ENCODE measurements around the gene EDC4.
"Not testable (repeated sequence)": the region's sequence is repeated elsewhere in the genome, so short reads cannot be mapped to it uniquely, and the experiment has no call there.

The EDC4 gene

GRCh38 chr16:67861877-67862276, 11.0 kb upstream of the EDC4 start:
- no peak overlapping the region for H3K4me3 ChIP-seq (replicated peaks in 1 of 2; ENCODE audit: low read depth in 2 of 2, low read length in 2 of 2)
- TF ChIP-seq, protein P1, sequence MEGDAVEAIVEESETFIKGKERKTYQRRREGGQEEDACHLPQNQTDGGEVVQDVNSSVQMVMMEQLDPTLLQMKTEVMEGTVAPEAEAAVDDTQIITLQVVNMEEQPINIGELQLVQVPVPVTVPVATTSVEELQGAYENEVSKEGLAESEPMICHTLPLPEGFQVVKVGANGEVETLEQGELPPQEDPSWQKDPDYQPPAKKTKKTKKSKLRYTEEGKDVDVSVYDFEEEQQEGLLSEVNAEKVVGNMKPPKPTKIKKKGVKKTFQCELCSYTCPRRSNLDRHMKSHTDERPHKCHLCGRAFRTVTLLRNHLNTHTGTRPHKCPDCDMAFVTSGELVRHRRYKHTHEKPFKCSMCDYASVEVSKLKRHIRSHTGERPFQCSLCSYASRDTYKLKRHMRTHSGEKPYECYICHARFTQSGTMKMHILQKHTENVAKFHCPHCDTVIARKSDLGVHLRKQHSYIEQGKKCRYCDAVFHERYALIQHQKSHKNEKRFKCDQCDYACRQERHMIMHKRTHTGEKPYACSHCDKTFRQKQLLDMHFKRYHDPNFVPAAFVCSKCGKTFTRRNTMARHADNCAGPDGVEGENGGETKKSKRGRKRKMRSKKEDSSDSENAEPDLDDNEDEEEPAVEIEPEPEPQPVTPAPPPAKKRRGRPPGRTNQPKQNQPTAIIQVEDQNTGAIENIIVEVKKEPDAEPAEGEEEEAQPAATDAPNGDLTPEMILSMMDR (IDR thresholded peaks at IDR 0.05; ENCODE audit: low read depth, low read length), result no peak
- DNase-seq (ENCODE audit: low read depth in 2 of 2), result no peak

- H3K4me3 ChIP-seq (replicated peaks in 1 of 2; ENCODE audit: low read depth in 2 of 2, low read length in 2 of 2), result peak overlapping the region in 1 of 2 donors; percentile 0
- TF ChIP-seq, protein P1 (IDR thresholded peaks at IDR 0.05; ENCODE audit: low read depth, low read length), result no peak
- peak; percentile 79 to 90 for DNase-seq (ENCODE audit: low read depth in 2 of 2)
Measured at GRCh38 chr16:67862623-67863583, 9.9 kb upstream of the EDC4 start.

GRCh38 chr16:67864044-67864443, 8.8 kb upstream of the EDC4 start:
- DNase-seq (ENCODE audit: low read depth in 2 of 2); H3K4me3 ChIP-seq (replicated peaks in 1 of 2; ENCODE audit: low read depth in 2 of 2, low read length in 2 of 2): not testable (repeated sequence)

GRCh38 chr16:67864594-67864993, 8.3 kb upstream of the EDC4 start:
- no peak overlapping the region for H3K4me3 ChIP-seq (replicated peaks in 1 of 2; ENCODE audit: low read depth in 2 of 2, low read length in 2 of 2)
- TF ChIP-seq, protein P1 (IDR thresholded peaks at IDR 0.05; ENCODE audit: low read depth, low read length), result no peak
- DNase-seq (ENCODE audit: low read depth in 2 of 2), result no peak

DNA sequence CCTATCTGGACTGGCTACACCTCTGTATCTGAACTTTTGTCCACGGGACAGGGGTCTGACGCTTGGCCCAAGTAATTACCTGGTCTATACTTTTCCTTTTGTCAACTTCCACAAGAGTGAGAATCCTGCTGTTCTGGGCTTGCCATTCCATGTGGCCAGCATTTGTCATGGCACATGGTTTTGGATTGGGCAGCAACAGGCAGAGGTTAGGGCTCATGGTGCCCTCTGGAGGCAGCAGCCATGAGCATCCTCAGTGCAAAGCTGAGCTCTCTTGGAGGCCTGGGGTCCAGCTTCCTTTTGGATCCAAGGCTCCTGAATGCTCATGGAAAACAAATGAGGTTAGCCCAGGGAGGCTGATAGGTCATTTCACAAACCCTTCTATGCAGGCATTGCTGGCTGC, 7.5 kb upstream of the EDC4 start:
- TF ChIP-seq, protein P1 (IDR thresholded peaks at IDR 0.05; ENCODE audit: low read depth, low read length), result peak; percentile 55
- DNase-seq (ENCODE audit: low read depth in 2 of 2), result peak; percentile 55 to 56
- H3K4me3 ChIP-seq (replicated peaks in 1 of 2; ENCODE audit: low read depth in 2 of 2, low read length in 2 of 2), result no peak overlapping the region

- H3K4me3 ChIP-seq (replicated peaks in 1 of 2; ENCODE audit: low read depth in 2 of 2, low read length in 2 of 2), result no peak overlapping the region
- TF ChIP-seq, protein P1 (IDR thresholded peaks at IDR 0.05; ENCODE audit: low read depth, low read length), result no peak
- DNase-seq (ENCODE audit: low read depth in 2 of 2), result no peak
Measured at GRCh38 chr16:67868290-67868689, 4.6 kb upstream of the EDC4 start.

DNA sequence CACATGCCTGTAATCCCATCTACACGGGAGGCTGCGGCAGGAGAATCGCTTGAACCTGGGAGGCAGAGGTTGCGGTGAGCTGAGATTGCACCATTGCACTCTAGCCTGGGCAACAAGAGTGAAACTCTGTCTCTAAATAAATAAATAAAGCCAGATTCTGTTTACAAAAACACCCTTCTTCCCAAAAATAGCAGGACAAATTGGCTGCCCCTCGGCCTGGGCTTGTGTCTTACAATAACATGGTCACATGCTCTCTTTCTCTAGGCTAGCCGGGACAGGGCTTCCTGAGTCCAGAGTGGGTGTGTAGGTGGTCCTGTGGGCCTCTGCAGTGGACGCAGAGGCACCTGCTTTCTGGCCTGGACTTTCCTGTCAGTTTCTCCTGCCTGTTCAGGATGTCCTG, 3.2 kb upstream of the EDC4 start:
- no peak overlapping the region for H3K4me3 ChIP-seq (replicated peaks in 1 of 2; ENCODE audit: low read depth in 2 of 2, low read length in 2 of 2)
- TF ChIP-seq, protein P1 (IDR thresholded peaks at IDR 0.05; ENCODE audit: low read depth, low read length), result no peak
- no peak for DNase-seq (ENCODE audit: low read depth in 2 of 2)

Measured in cardiac fibroblast (primary cell).